Right lobe of liver (tissue), 4 donors: Measurements from ENCODE around the gene FBXL17.

Experiments used
- POLR2A ChIP-seq: fragments of 450-650 bp; IDR thresholded peaks from one replicate; pipeline ENCODE4 v1.6.1; 2017; ENCODE audit warnings: antibody characterized with exemption, mild to moderate bottlenecking
- TF ChIP-seq, protein P1 (sequence below), 4 donors: fragments of 200-600 bp in 3 of 4; fragments of 450-650 bp in 1 of 4; IDR thresholded peaks; one replicate each; pipeline versions ENCODE4 v1.5.1 to v1.8.0; 2016 to 2022; ENCODE audit warnings: antibody characterized with exemption in 4 of 4, mild to moderate bottlenecking in 2 of 4
- donor health status: DM: no; HTN: no; CAD: no.
- donor health status: DM: no; HTN: no; CAD: no.
- donor health status: DM: no; HTN: yes; CAD: no.

DNA sequence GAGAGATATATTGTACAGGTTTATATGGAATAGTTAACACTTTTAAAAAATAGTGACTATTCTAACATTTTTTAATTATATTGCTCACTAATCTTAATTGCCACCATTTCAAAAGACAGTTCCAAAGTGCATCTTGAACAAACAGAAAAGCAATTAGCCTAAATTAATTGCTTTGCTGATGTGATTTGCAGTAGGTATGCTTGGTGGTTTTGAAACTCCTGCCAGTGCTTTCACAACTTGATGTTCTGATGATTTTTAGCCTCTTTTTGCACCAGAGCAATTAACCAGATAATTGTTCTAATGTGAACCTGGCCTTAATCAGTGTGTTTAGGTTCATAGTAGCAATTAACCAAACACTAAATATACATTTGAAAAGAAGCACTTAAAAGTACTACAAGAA lies 207.6 kb downstream of the FBXL17 start:
- TF ChIP-seq, protein P1, sequence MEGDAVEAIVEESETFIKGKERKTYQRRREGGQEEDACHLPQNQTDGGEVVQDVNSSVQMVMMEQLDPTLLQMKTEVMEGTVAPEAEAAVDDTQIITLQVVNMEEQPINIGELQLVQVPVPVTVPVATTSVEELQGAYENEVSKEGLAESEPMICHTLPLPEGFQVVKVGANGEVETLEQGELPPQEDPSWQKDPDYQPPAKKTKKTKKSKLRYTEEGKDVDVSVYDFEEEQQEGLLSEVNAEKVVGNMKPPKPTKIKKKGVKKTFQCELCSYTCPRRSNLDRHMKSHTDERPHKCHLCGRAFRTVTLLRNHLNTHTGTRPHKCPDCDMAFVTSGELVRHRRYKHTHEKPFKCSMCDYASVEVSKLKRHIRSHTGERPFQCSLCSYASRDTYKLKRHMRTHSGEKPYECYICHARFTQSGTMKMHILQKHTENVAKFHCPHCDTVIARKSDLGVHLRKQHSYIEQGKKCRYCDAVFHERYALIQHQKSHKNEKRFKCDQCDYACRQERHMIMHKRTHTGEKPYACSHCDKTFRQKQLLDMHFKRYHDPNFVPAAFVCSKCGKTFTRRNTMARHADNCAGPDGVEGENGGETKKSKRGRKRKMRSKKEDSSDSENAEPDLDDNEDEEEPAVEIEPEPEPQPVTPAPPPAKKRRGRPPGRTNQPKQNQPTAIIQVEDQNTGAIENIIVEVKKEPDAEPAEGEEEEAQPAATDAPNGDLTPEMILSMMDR (IDR thresholded peaks at IDR 0.05), result no peak
- no peak for TF ChIP-seq POLR2A
